Erythroblast (primary cell): Measurements from ENCODE around the gene ELFN2.

Experiments
- GATA1 ChIP-seq: IDR thresholded peaks from 2 replicates; pipeline ENCODE4 v1.6.1; 2011; ENCODE audit warnings: low read depth, mild to moderate bottlenecking, control low read depth, low read length, moderate library complexity
- POLR2A ChIP-seq: IDR thresholded peaks from 2 replicates; pipeline ENCODE4 v1.6.1; 2011; ENCODE audit warnings: mild to moderate bottlenecking, low read length

DNA sequence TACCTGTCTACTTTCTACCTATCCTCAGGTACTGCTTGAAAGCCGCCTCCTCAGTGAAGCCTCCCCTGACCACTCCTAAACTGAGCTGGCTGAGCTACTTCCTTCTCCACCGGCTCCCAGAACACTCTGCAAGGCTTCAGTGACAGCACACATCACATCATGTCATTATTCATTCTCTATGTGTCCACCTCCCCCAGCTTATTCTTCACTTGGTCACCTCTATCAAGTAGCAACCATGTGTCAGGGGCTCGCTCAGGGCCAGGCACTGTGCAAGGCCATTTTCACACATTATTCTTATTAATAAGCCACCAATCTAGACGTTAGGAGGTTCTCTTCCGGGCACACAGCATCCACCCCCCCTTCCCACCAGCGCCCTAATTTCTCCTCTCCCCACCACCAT is 3.7 kb upstream of the ELFN2 start:
- TF ChIP-seq POLR2A, result no peak
- no peak for TF ChIP-seq GATA1
